Measurements from ENCODE around the gene TBC1D22A.

Gene TBC1D22A

DNA sequence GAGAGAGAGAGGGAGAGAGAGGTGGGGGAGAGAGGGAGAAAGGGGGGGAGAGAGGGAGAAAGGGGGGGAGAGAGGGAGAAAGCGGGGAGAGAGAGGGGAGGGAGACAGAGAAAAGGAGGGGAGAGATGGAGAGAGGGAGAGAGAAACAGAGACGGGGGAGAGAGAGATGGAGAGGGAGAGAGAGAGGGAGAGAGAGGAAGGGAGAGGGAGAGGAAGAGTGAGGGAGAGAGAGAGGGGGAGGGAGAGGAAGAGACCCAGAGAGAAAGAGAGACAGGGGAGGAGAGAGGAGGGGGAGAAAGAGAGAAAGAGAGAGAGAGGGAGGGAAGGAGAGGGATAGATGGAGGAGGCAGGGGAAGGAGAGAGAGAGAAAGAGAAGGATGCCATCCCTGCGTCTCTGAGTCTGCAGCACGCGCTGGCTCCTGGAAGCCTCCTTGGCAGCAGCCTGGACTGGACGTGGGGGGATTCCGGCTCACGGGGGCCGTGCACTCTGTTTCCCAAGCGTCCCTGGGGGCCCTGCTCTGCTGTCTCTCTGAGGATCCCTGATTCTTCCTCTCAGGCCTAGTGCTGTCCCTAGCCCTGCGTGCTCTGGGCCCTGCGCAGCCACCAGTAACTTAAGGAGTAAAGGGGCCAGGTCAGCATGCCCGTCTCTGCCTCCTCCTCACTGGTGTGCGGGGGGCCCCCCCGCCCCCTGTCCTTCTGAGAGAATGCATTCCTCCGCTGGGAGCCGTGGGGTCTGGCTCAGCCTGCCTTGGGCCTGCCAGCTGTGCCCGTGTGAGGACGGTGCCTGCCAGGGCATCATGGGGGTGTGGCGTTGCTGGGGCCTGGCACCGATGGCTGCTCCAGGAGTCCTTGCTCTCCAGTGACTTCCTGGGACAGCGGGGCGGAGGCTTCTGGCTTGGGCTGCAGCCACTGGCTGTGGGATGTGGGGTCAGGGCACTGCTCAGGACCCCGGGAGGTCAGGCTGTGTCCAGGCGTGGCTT, 429.5 kb downstream of the TBC1D22A start:
- no peak for DNase-seq (ENCODE audit: low spot score)

DNA sequence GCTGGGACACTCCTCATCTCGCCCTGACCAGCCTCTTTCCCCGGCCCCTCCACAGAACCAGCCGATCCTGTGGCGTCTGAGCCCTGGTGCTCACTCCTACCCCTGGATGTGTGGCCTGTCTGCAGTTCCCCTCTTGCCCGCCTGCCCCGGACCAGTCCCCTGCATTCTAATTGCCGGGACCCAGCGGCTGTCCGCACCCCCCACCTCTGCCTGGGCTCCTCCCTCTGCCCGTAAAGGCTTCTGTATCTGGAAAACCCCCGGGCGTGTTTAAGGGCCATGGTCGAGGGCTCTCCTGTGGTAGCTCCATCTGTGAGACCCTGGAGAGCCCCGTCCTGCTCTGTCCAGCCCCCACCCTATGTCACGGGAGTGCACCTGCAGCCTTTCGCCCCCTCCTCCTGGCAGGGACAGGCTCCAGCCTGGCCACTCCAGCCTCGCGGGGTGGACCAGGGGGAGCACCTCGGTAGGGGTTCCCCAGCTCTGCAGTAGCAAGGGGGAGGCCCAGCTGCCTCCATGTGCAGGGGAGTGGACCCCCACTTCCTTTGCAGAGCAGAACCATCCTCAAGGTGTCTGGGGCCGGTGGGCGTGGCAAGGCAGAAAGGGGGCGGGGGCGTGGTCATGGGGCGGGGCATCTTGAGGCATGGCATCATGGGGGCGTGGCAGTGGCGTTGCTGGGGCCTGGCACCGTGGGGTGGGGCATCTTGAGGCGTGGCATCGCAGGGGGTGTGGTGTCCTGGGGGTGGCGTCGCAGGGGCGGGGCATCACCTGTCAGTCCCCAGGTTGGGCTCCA, 430.4 kb downstream of the TBC1D22A start:
- no peak for DNase-seq (ENCODE audit: low spot score)

DNA sequence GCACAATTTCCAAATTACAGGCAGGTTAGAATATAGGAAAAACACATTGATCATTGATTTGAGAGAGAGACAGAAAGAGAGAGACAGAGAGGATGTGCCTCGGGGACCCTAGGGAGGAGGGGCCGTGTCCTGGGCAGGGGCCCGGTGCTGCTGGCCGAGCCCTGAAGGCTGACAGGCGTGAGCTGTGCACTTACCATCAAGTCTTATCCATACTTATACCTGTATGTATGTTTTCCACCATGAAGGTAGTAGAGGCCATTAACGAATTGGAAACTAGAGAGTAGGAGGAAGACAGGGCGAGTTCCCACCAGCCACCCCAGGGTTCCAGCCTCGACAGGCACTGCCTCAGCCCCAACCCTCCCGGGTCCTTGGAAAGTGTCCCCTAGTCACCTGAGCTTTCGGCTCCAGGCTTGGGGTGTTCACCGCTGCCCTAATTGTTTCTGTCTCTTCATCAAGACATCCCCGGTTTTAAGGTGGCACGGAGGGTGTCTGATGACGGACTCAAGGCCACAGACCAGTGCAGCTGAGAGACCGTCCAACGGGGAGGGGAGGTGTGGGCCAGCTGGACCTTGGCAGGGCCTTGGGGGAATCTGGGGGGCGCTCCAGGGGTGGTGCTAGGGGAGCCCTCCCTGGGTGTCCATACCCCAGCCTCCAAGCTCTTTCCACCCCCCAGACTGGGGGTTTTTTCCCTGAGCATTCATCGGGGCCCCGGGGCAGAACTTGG, 431.3 kb downstream of the TBC1D22A start:
- no peak for DNase-seq (ENCODE audit: low spot score)

DNA sequence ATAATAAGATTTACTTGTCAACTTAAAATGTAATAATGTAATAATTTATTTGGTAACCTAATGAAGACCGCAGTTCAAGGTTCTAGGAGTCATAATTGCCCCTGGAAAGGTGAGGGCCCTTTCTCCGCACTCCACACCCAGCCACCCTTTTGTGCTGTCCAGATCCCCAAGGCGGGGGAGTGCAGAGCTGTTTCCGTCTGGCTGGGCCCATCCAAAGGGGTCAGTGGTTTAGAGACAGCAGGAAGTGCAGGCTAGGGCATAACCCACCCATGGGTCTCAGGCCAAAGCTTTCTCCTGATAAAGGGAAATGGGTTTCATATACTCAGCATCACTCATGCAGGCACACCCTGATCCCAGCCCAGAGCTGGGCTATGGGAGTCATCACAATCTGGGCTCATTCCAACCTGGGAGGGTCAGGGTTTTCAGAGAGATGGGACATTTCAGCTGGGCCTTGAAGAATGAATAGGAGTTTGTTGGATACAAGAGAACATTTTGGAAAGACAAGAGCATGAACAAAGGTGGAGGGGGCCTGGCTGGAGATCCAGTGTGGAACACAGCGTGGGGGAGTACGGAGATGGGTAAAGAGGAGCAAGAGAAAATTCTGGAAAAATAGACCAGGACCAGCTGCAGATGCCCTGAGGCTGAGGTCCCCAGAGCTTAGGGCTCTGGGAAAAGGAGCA, 432.2 kb downstream of the TBC1D22A start:
- no peak for DNase-seq (ENCODE audit: low spot score)

DNA sequence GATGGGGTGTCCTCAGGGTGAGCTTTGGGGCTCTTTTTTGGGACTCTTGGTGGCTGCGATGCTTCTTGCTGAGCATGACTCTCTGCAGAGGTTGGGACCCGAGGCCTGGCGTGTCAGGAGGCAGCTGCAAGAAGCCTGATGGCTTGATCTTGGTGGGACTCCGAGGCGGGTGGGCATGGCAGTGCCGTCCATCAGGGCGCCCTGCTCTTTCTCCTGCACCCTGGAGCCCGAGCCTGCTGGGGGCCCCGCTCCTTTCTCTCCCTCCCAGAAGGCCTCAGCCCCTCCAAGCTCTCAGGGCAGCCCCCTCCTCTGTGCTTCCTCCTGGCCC, 432.7 kb downstream of the TBC1D22A start:
- no peak for DNase-seq (ENCODE audit: low spot score)

DNA sequence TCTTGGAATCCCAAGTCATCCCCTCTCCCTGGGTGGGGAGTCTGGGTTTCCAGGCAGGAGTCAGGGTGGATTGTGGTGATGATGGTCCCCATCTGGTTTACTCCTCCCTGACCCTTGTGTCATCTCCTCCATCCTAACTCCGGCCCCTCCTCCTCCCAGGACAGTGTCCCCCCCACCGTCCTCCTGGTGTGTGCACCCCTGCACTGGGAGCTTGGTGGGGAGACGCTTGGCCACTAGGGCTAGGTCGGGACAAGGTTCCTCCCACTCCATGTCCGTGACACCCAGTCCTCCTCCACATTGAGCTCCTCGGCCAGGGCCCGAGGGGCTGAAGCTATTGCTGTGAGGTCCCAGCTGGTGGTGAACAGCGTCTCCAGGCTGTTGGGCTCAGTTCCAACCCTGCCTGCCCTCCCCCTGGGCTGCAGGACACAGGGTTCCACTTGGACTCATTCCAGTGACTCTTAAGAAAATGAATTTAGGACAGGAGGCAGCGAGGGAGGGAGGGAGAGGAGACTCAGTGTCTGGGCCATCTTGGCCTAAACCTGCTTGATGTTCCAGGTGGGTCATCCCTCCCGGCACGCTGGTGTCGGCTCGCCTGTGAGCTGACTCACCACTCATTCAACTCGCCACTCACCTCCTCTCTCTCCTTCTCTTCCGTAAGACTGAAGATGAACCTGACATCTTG, 433.2 kb downstream of the TBC1D22A start:
- DNase-seq (ENCODE audit: low spot score): no peak

DNA sequence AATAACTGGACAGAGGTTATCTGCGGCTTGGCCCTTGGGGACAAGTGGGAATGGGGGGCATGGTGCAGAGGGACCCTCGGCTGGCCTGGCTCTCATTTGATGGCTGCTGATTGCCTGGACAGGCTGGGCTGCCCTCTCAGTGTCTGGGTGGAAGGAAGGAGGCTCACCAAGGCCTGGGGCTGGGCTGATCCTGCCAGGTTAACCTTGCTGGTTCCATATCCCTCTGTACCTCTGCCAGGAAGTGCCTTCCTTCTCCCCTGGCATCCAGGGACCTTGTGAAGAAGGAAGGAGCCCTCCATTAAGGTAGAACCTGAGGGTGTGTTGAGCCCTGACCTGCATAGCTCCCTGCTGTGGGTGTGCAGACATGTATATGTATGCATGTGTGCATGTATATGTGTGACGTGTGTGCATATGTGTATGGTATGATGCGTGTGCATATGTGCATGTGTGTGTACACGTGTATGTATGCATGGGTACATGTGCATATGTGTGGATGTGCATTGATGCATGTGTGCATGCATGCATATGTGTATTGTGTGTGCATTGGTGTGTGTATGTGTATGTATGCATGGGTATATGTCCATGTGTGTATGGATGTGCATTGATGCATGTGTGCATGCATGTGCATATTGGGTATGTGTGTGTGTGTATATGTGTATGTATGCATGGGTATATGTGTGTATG, 433.9 kb downstream of the TBC1D22A start:
- no peak for DNase-seq (ENCODE audit: low spot score)

DNA sequence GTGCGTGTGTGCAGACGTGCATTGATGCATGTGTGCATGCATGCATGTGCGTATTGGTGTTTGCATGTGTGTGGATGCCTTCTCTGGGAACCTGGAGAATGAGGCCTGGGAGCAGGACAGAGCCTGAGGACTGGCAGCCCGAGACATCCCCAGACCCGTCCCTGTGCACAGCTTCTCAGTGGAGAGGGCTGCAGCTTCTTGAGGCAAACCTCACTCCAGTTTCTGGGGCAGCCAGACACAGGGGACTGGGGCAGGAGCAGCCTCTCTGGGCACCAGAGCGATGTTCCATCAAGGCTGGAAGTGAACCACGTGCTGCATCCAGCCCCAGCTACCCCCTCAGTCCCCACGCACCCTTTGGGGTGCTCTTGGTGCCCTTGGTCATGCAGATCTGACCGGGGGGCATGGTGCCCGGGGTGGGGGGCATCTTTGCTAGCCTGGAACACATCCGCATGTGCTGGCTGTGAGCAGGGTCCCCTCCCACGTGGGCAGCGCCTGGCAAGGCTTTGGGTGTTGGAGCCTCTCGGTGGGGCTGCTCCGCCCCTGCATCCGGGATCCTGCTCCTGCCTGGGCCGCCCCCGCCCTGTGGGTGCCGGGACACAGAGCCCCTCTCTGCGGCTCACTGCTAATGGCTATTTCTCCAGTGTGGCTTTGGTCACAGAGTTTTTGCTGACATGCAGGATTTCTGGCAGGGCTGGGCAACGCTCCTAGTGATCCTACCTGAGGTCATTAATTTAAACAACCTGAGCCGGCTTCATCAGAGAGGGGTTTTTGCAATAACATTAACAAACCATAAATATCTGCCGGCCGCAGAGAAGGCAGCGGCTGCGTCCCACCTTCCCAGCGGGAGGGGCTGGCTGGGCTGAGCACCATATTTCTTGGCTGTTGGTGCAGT, 434.7 kb downstream of the TBC1D22A start:
- no peak for DNase-seq (ENCODE audit: low spot score)

DNA sequence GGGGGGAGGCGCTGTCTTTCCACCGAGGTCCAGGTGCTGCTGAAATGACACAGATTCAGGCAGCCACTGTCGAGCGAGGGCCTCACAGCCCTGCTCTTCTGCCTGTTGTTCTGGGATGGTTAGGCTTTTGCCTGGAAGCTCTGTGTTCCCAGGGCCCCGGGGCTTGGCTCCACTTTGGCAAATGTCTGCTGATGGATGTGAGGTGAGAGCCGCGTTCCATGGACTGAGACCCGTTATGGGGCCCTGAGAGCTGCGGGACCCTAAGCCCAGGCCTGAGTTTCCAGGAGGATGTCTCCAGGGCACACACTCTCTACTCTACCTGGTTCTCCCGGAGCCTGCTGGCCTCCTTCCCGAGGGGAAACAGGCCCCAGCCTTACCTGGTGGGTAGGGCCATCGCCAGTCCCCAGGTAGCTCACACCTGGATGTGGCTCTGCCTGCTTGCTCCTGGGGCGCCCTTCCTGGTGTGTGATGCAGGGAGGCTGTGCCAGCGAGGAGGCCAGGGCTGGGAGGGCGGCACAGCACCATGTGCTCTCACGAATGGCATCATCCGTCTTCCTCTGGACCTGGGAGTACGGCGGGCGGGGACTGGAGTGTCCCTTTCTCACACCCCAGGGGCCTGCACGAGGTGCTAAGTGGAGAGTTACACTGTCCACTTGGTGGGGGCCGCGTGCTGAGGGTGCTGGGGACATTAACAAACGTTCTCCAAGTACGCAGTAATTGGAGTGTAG, 435.5 kb downstream of the TBC1D22A start:
- no peak for DNase-seq (ENCODE audit: low spot score)

DNA sequence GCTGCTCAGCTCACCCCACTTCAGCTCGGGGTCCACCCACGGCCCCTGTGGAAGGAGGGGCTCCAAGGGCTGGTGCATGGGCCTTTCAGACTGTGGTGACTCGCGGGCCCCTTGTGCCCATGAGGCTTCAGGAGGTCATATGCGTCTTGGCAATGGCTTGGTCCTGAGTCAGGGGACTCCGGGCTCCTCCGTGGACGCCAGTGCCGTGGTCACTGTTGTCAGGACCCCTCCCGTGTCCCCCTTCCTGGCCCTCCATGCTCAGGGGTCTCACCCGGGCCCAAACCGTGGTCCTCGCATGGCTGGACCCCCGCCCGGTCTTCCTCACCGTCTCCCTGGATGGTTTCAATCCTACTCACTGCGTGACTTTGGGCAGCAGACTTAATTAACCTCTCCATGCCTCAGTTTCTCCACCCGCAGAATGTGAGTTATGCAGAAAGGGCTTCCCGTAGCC, 436.4 kb downstream of the TBC1D22A start:
- no peak for DNase-seq (ENCODE audit: low spot score)

DNA sequence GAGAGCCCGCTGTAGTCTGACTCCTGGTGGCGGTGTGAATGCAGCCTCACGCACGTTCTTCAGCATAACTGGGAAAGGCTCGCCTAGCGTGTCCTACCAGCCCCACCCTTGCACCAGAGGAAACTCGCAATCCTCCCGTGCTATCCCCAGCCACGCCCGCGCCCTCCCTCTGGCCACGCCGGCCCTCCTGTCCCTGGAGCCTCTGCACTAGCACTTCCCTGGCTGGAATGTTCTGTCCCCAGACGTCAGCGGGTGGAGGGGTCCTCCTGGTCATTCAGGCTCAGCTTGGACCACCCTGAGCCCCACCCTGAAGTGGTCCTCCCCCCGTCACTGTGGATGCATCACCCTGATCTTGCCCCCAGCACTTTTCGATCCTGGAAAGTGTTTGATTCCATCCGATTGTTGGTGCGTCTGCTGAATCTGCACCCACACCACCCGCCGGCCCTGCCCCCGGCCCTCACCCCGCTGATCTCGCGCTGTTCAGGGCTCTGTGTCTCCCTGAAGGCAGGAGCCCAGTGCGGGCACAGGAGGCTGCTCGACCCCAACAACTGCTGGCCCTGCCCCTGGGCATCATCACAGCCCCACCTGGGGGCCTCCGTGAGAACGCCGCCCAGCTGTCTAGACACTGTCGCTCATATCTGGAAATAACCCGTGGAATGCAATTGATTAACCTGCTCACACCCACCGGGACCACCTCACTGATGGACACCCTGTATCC, 437.0 kb downstream of the TBC1D22A start:
- DNase-seq (ENCODE audit: low spot score): no peak

DNA sequence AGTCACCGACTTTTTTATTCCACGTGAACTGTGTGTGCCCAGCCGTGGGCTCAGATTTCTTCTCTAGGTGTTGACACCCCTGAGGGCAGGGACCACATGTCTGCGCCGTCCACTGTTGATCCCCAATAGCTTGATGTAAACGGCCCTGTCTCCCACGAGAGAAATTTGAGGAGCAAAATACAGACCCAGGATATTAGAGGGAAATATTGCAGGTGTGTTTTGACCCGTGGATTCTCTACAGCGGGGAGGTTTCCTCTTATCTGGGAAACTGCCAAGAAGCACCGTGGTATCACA, 437.5 kb downstream of the TBC1D22A start:
- DNase-seq (ENCODE audit: low spot score): no peak

DNA sequence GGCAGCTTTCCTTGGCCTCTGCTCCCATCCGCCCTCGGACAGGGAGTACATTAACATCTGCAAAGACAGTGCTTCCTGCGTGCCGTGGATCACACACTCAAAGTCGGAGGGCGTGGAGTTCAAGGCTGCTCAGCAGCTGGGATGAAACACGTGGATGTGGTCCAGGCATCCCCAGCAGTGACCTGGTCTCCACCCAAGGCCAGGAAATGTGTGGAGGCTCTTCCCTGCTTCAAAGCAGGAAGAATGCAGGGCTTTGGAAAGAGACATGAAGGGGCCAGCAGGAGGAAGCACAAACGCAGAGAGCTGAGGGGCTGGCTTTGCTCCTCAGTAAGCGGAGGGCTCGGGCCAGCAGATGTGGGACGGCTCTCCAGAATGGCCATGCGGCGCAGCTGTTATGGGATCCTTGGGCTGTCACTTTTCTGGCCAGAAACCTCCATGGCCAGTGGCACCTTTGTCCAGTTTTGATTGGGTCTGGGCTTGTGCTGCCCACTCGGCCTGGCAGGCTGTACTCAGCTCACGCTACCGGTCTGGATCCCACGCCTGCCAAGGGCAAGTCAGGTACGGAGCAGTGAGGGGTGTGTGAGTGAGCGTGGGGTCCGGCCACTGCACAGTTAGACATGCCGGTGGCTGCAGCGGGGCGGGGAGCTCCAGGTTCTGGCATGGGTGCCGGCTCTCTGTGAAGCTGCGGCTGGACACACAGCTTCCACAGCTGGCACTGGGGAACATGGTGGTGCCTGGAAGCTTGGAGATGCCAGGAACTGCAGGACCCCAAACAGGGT, 438.0 kb downstream of the TBC1D22A start:
- no peak for DNase-seq (ENCODE audit: low spot score)

DNA sequence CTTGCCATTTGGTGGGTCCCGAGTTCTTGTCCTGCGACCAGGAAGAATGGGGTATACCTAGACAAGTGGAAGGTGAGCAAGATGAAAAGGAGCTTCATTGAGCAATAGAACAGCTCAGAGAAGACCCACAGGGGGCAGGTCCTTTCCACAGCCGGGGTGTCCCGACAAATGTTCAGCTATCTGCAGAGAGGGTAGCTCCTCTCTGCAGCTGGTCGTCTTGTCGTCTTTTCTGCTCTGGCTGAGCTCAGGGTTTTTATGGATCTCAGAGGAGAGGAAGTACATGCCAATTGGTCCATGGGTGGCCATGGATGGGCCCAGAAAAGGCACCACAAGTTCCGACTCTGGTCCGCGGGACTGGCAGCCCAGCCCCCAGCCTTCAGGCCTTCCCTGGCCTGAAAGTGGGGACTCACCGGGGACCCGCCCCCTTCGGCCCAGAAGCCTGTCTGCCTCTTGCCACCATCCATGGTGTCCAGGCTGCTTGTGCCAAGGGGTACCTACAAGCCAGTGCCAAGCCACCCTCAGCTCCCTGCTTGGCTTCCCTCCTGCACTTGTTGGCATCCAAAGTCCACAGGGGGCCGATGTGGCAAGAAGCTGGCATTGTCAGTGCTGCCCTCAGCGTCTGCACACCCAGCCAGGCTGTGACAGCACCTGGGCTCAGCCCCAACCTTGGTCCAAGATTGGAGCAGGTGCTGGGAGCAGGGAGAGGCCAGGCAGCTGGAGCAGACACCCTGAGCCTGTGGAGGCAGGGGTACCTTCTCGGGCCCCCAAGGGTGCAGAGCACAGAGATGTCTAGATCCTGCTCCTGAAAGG, 438.9 kb downstream of the TBC1D22A start:
- no peak for DNase-seq (ENCODE audit: low spot score)

DNA sequence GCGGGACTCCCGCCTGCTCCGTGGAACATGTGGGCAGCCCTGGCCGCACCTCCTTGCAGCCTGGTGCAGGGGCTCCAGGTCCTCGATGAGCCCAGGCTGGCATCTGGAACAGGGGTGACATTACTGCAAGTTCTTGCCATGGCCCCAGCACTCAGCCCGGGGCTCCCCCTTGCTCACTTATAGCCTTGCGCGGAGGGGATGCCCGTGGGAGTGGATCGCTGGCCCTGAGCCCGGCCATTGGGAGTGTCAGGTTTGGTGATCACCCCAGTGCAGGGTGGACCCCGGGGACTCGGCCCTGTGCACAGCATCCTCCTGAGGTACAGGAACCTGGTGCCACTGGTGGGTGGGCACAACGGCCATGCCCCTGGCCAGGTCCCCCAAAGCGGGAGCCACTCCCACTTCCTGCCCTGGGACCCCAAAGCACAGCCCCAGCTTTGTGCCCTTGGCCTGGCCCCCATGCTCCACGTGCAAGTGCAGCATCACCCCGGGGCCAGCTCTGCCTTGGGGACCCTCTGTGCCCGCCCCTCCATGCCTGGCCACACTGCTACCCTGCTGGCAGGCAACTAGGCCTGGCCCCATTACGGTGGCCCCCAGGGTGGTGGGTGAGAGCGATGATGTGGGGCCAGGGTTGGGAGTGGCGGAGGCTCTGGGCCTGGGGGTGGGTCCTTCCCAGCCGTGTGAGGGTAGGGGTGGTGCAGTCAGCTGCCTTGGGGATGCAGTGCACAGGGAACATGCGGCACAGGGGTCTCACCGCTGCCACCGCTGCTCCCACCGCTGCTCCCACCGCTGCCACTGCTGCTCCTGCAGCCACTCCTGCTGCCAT, 439.8 kb downstream of the TBC1D22A start:
- DNase-seq (ENCODE audit: low spot score): no peak
